ENCODE data around the gene SDK1.

The SDK1 gene

GRCh38 chr7:3895341-3896116 is 594.5 kb downstream of the SDK1 start:
- peak; percentile 50 for DNase-seq

DNA sequence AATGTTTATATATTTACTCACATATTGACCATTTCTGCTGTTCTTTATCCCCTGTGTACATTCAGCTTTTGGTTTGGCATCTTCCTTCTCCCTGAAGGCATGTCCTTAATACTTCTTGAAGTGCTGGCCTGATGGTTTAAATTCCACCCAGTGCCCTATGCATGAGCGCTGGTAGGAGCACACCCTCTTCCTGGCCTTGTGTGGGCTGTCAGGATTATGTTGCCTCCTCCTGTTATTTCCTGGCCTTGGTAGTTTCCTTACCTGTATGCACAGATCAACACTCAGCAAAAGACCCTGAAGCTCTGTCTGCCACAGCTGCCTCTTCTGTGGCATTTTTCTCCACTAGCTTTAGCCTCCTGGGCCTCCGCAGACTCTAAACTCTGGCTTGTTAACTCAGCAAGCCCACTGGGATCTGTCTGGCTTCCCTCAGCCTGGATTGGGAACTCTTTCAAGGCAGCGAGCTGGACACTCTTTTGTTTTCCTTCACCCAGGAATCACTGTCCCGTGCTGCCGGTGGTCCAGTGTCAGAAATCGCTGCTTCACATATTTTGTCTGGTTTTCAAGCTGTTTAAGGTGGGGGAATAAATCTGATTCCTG is 595.2 kb downstream of the SDK1 start:
- no peak for DNase-seq

DNA sequence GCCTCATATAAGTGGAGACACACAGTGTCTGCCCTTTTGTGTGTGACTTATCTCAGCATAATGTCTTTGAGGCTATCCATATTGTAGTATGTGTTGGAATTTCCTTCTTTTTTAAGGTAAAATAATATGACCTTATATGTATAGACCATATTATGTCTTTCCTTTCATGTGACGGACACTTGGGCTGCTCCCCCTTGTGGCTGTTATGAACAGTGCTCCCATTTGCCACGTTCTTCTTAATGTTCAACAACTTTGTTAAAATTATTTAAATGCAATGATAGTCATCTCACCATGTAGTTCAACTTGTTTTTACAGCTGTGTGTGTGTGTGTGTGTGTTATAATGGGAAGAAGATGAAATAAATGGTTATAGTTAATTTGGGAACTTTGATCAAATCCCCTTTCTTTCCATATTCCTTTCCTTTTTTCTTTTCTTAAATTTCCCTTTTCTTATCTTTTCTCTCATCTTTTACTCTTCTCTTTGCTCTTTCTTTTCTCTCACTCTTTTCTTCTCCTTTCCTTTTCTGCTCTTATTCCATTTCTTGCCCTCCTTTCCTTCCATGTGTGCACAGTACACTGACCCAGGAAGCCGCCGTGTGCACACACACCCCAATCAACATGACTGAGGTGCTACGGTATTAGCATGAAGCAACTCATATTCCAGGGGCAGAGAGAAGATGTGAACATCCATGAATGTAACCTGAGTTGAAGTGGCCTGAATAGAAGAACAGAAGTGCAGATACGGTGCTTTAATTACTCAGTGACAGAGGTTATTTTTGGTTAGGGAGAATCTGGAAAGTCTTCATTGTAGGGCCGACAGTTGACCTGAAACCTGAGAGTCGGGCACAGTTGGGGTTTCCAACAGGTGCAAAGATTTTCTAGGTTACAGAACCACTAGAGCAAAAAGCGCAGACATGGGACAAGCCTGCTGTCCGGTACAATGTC is 596.6 kb downstream of the SDK1 start:
- peak; percentile 30 for DNase-seq

DNA sequence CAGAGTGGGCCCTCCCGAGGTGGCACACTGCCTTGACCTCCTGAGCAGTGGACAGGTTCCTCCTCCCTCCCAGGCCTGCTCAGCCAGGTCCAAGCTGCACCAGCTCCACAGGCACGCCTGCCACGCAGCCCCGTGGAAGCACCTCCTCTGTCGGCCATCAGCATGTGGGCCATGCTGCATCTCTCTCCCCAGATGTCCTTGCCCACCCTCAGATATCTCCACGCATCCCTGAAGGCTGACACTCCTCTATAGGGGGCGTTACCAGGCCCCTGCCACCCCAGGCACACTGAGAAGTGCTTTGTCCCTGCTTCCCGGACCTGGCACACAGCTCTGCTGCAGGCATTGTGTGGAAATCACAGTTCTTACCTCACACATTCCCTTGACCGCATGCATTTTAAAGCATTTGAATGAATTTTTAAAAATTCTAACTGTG is 598.5 kb downstream of the SDK1 start:
- DNase-seq: no peak

- no peak for DNase-seq
Measured at GRCh38 chr7:3908153-3908552, 607.1 kb downstream of the SDK1 start.

- no peak for DNase-seq
Measured at GRCh38 chr7:3909128-3909527, 608.1 kb downstream of the SDK1 start.

DNA sequence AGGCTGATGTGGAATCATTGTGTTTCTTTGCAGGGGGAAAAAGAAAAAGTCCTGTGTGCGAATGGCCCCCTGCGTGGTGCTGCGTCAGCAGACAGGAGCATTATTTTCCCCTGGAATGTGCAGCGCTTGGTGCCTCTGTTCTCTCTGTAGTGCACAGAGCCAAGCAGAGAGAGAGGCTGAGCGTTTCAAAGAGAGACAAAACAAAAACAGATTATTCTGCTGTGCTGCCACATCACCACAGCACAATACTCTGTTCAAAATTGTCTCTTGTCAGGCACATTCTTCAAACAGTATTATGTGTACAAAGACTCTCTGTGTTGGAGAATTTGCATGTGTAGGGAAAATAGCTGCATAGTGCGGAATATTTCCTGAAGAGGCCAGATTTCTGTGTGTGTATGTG is 609.0 kb downstream of the SDK1 start:
- DNase-seq: no peak

GRCh38 chr7:3911685-3912084 is 610.6 kb downstream of the SDK1 start:
- DNase-seq: no peak

- DNase-seq: peak; percentile 24
Measured at GRCh38 chr7:3912291-3912690, 611.2 kb downstream of the SDK1 start.

GRCh38 chr7:3914051-3914775 is 613.2 kb downstream of the SDK1 start:
- DNase-seq: peak; percentile 94

DNA sequence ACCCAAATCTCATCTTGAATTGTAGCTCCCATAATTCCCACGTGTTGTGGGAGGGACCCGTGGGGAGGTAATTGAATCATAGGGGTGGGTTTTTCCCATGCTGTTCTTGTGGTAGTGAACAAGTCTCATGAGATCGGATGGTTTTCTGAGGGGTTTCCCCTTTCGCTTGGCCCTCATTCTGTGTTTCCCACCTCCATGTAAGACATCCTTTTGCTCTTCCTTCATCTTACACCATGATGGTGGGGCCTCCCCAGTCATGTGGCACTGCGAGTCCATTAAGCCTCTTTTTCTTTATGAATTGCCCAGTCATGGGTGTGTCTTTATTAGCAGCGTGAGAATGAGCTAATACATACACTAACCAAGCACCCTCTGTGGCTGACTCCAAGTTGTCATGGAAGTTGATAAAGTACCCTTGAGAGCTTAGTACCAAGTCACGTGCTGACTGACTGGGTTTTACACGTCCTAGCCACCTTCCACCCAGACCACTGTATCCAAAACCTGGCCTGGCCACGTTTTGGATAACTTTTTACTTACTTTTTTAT is 614.4 kb downstream of the SDK1 start:
- no peak for DNase-seq

- DNase-seq: peak; percentile 56
Measured at GRCh38 chr7:3916146-3916545, 615.1 kb downstream of the SDK1 start.

DNA sequence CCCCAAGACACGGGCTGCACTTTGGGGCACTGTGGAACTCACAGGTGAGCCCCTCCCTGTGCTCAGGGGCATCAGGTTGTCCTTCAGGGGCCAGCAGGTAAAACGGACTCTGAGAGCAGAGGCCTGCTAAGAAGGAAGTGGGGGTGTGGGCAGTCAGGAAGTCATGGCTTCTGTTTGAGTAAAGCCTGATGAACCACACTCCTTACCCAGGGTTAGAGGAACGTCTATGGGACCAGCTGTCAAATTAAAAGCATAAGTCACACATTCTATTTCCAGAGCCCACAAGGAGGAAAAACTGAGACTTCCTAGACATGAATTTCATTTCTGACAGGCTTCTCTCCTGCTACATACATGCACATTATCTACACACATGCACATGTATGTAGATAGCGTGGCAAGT is 616.4 kb downstream of the SDK1 start:
- DNase-seq: peak; percentile 73

- DNase-seq: no peak
Measured at GRCh38 chr7:3918576-3918975, 617.5 kb downstream of the SDK1 start.

DNA sequence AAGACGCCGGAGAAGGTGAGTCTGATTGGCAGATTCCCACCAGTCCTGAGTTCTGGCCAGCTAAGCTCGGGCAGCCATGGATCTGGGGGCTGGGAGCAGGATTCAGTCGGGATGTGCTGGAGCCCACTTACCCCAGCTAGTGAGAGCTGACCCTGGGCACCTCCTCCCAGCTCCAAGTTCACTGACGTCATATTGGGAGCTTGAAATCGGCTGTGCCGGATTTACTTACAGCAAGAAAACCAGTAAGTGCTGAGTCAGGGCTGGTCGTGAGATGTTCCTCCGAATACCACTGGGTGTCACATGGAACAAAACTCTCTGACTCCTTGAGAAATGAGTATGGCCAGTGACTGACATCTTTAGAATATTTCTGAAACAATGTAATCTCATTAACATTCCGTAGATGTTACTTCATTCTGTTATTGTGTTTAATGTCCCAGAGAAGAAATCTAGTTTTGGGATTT is 621.2 kb downstream of the SDK1 start:
- peak; percentile 66 for DNase-seq

DNA sequence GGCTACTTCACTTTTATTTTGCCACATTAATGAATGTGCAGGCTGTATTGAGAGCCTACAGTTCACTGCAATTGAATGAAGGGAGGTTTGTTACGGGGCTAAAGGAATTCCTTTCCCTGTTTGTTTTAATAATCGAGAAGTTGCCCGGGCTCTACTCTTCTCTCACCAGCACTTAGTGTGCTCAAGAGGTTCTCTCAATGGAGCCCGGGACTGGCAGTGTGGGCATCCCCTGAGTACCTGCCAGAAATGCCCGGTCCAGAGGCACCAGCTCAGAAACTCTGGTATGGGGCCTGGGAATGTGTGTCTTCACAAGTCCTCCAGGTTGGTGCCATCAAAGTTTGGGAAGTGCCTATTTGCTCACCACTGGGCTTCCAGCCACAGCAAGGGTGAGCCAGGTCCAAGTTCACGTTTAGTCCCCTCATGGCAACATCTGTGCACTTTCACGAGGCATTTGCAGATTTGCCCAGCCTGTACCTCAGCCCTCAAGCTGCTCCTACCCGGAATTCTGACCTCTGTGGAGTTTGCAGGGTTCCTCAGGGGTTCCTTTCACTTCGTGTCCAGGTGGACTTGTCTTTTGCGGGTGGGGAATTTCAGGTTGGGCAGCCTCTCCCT is 622.4 kb downstream of the SDK1 start:
- DNase-seq: no peak

GRCh38 chr7:3924277-3924676 is 623.2 kb downstream of the SDK1 start:
- DNase-seq: no peak

GRCh38 chr7:3927446-3928110 is 626.5 kb downstream of the SDK1 start:
- no peak for DNase-seq

GRCh38 chr7:3928727-3929515 is 627.9 kb downstream of the SDK1 start:
- no peak for DNase-seq

DNA sequence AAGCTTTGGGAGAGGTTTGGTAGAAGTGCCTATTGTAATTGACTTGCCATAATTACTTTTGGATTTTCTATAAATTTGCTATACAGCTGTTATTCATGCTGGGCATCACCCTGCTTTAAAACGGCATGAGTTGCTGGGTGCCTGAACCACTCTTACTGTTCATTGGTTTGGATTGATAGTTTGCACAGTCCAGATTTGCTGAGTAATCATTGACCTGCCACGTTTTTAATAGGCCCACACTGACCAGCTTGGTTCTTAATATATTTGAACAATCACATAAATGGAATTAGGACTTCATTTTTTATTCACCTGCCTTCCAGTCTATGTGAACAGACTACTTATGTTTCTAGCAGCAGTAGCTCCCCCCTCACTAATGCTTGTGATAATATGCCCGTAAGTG is 630.8 kb downstream of the SDK1 start:
- DNase-seq: no peak

GRCh38 chr7:3937146-3937545 is 636.1 kb downstream of the SDK1 start:
- no peak for DNase-seq
